Sigmoid colon (tissue), 4 donors: Measurements from ENCODE around the gene ZYG11B.

Source experiments
- EP300 ChIP-seq, 4 donors: sonication (generic); formaldehyde crosslinking; IDR thresholded peaks; one replicate each; pipeline ENCODE4 v1.6.1; 2017; ENCODE audit warnings: antibody characterized with exemption in 4 of 4
- POLR2AphosphoS5 ChIP-seq, 4 donors: sonication (generic); formaldehyde crosslinking; IDR thresholded peaks; one replicate each; pipeline ENCODE4 v1.6.1; 2017; ENCODE audit warnings: antibody characterized with exemption in 4 of 4
- TF ChIP-seq, protein P1 (sequence below), 4 experiments: fragments of 450-650 bp in 3 of 4; fragments of 200-600 bp in 1 of 4; IDR thresholded peaks; one replicate each; pipeline ENCODE4 v1.5.1; 2016 to 2019; ENCODE audit warnings: antibody characterized with exemption in 4 of 4, mild to moderate bottlenecking in 3 of 4, moderate library complexity in 2 of 4

DNA sequence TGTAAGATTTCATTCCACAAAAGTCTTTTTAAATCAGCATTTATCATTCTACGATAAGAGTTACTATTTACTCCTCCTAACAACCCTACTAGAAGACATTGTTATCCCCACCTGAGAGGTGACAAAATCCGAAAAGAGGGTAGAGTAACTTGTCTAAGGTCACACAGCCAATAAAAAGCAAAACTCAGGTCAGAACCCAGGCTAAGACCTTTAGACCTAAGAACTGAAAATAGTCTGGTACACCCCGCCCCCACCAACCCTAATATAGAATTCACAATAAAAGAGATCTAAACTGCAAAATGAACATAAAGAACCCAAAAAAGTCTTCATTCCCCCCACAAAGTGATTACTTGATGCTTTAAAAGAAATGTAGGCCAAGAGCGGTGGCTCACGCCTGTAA is 46.8 kb upstream of the ZYG11B start:
- TF ChIP-seq POLR2AphosphoS5 (IDR thresholded peaks at IDR 0.05) (no peak), EP300 (IDR thresholded peaks at IDR 0.05) (no peak)
- TF ChIP-seq, protein P1, sequence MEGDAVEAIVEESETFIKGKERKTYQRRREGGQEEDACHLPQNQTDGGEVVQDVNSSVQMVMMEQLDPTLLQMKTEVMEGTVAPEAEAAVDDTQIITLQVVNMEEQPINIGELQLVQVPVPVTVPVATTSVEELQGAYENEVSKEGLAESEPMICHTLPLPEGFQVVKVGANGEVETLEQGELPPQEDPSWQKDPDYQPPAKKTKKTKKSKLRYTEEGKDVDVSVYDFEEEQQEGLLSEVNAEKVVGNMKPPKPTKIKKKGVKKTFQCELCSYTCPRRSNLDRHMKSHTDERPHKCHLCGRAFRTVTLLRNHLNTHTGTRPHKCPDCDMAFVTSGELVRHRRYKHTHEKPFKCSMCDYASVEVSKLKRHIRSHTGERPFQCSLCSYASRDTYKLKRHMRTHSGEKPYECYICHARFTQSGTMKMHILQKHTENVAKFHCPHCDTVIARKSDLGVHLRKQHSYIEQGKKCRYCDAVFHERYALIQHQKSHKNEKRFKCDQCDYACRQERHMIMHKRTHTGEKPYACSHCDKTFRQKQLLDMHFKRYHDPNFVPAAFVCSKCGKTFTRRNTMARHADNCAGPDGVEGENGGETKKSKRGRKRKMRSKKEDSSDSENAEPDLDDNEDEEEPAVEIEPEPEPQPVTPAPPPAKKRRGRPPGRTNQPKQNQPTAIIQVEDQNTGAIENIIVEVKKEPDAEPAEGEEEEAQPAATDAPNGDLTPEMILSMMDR (IDR thresholded peaks at IDR 0.05) = no peak
